Ascending aorta (tissue), 2 donors: ENCODE measurements around the gene P3H4. TPM values are rescaled to one million over a fixed set of nuclear protein-coding genes. Genes with fewer than 3 reads are reported as not detected.

Experiments
- DNase-seq, 2 donors: peaks; one replicate each; pipeline ENCODE4 v3.0.0-alpha.2; 2019; ENCODE audit warnings: low spot score in 2 of 2
- H3K27ac ChIP-seq, 2 donors: fragments of 200-600 bp; sonication (generic); one replicate each; pipeline ENCODE4 v1.5.1; 2016 to 2017; ENCODE audit warnings: mild to moderate bottlenecking in 1 of 2
- H3K27me3 ChIP-seq: fragments of 200-600 bp; sonication (generic); one replicate; pipeline ENCODE4 v1.5.1; 2017
- H3K36me3 ChIP-seq, 2 donors: fragments of 200-600 bp; sonication (generic); one replicate each; pipeline ENCODE4 v1.5.1; 2016
- H3K4me1 ChIP-seq, 2 donors: fragments of 200-600 bp; sonication (generic); one replicate each; pipeline ENCODE4 v1.5.1; 2016 to 2017; ENCODE audit warnings: mild to moderate bottlenecking in 1 of 2
- H3K4me3 ChIP-seq, 2 donors: fragments of 200-600 bp; sonication (generic); one replicate each; pipeline ENCODE4 v1.5.1; 2016 to 2017; ENCODE audit warnings: mild to moderate bottlenecking in 1 of 2
- H3K9me3 ChIP-seq, 2 donors: fragments of 200-600 bp; sonication (generic); one replicate each; pipeline ENCODE4 v1.5.1; 2016
- CTCF ChIP-seq, 3 experiments: fragments of 200-600 bp in 2 of 3; fragments of 450-650 bp in 1 of 3; sonication (generic) in 2 of 3; IDR thresholded peaks; one replicate each; pipeline ENCODE4 v1.5.1; 2016 to 2019; ENCODE audit warnings: antibody characterized with exemption in 3 of 3, mild to moderate bottlenecking in 1 of 3, moderate library complexity in 1 of 3
- intact Hi-C: fragments of 100-400 bp; cut with DNase I; formaldehyde crosslinking; loops from one replicate; pipeline ENCODE4 v1.15.1; 2023
- total RNA-seq: library from RNA; depleted of rRNA; stranded (reverse); fragments of >200 nt; gene quantifications from one replicate; pipeline ENCODE4 v1.1.0, GENCODE V29; 2016

P3H4 gene
- total RNA-seq, 1 donor from 2014 or later = 61.4 TPM

GRCh38 chr17:41799366-41799765, 12.4 kb downstream of the P3H4 start:
- H3K27me3 ChIP-seq = no peaks in the 10 kb centered on the region
- no peak for DNase-seq
- H3K4me3 ChIP-seq = no peak overlapping the region
- no peak overlapping the region for H3K27ac ChIP-seq
- no peaks in the 10 kb centered on the region for H3K36me3 ChIP-seq
- no peak for TF ChIP-seq CTCF (IDR thresholded peaks at IDR 0.05)
- no peaks in the 10 kb centered on the region for H3K9me3 ChIP-seq
- peaks cover 0 to 5% of the 10 kb centered on the region in 2 donors for H3K4me1 ChIP-seq
- intact Hi-C loops = no loop called here

GRCh38 chr17:41797377-41797776, 14.4 kb downstream of the P3H4 start:
- Histone ChIP-seq H3K4me3 (no peak overlapping the region), H3K36me3 (no peaks in the 10 kb centered on the region), H3K9me3 (no peaks in the 10 kb centered on the region), H3K4me1 (peaks cover 4 to 18% of the 10 kb centered on the region in 2 donors), H3K27me3 (no peaks in the 10 kb centered on the region), H3K27ac (no peak overlapping the region)
- TF ChIP-seq CTCF (IDR thresholded peaks at IDR 0.05) = no peak
- intact Hi-C loops = no loop called here
- DNase-seq = no peak

DNA sequence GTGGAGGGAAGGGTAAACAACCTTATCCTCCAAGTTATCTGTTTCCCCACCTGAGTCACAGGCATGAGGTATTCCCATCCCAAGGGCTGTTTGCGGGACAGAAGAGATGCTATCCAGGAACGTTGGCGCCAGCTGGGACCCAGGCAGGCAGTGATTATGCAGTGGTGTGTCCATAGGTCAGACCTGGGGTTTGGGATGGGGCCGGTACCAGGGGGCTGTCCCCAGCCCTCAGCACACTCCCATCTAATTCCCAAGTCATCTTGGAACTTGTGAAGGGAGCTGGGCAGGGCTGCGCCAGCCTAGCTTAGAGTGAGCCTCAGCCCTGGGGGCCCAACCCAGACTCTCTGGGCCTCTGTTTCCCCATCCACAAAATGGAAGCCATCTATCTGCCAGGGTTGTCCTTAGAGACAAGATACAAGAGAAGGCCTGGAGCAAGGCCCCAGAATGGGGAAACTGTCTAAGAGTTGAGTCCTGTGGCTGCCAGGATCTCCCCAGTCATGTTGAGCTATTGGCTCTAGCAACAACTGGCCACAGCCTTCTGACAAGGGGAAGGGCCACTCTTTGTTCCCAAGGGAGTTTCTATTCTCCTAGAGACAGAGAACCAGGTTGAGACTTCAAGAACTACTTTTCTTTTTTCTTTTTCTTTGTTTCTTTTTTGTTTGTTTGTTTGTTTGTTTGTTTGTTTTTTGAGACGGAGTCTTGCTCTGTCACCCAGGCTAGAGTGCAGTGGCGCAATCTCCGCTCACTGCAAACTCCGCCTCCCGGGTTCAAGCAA, 15.4 kb downstream of the P3H4 start:
- DNase-seq = no peak
- no peaks in the 10 kb centered on the region for H3K36me3 ChIP-seq
- intact Hi-C loops = no loop called here
- TF ChIP-seq CTCF (IDR thresholded peaks at IDR 0.05) = no peak
- no peaks in the 10 kb centered on the region for H3K27me3 ChIP-seq
- H3K9me3 ChIP-seq = no peaks in the 10 kb centered on the region
- peaks cover 4 to 17% of the 10 kb centered on the region in 2 donors for H3K4me1 ChIP-seq
- H3K27ac ChIP-seq = no peak overlapping the region
- H3K4me3 ChIP-seq = no peak overlapping the region

GRCh38 chr17:41794540-41794975, 17.2 kb downstream of the P3H4 start:
- Histone ChIP-seq H3K9me3 (no peaks in the 10 kb centered on the region), H3K36me3 (no peaks in the 10 kb centered on the region), H3K27ac (no peak overlapping the region), H3K4me1 (peaks cover 4 to 13% of the 10 kb centered on the region in 2 donors), H3K27me3 (no peaks in the 10 kb centered on the region), H3K4me3 (no peak overlapping the region)
- TF ChIP-seq CTCF (IDR thresholded peaks at IDR 0.05) = no peak
- intact Hi-C loops = no loop called here
- DNase-seq = no peak

GRCh38 chr17:41793784-41794539, 17.8 kb downstream of the P3H4 start:
- H3K27ac ChIP-seq = no peak overlapping the region
- no peaks in the 10 kb centered on the region for H3K27me3 ChIP-seq
- peaks cover 4 to 13% of the 10 kb centered on the region in 2 donors for H3K4me1 ChIP-seq
- H3K36me3 ChIP-seq = no peaks in the 10 kb centered on the region
- intact Hi-C loops = no loop called here
- TF ChIP-seq CTCF (IDR thresholded peaks at IDR 0.05) = no peak
- no peak overlapping the region for H3K4me3 ChIP-seq
- no peak for DNase-seq
- no peaks in the 10 kb centered on the region for H3K9me3 ChIP-seq
